Measurements from ENCODE around the gene DGKB.

Gene DGKB

GRCh38 chr7:14902589-14903067, at the start of gene DGKB:
Gene DGKB, minus strand, starts transcription at chr7:14902751.
- DNase-seq, result no peak

GRCh38 chr7:14950013-14950412, 47.5 kb upstream of the DGKB start:
- no peak for DNase-seq

- DNase-seq, result no peak
Observed at GRCh38 chr7:14938181-14938580, 35.6 kb upstream of the DGKB start.

GRCh38 chr7:14937581-14937980, 35.0 kb upstream of the DGKB start:
- DNase-seq, result no peak

- DNase-seq, result no peak
Observed at GRCh38 chr7:14936554-14936953, 34.0 kb upstream of the DGKB start.

GRCh38 chr7:14934839-14935238, 32.3 kb upstream of the DGKB start:
- no peak for DNase-seq

GRCh38 chr7:14931511-14932215, 29.1 kb upstream of the DGKB start:
- no peak for DNase-seq

GRCh38 chr7:14924398-14924797, 21.8 kb upstream of the DGKB start:
- no peak for DNase-seq

- no peak for DNase-seq
Observed at GRCh38 chr7:14911077-14911476, 8.5 kb upstream of the DGKB start.

GRCh38 chr7:14908697-14909096, 6.1 kb upstream of the DGKB start:
- no peak for DNase-seq

GRCh38 chr7:14905764-14906163, 3.2 kb upstream of the DGKB start:
- DNase-seq, result no peak

GRCh38 chr7:14900051-14900450, 2.5 kb downstream of the DGKB start:
- DNase-seq, result no peak

- no peak for DNase-seq
Observed at GRCh38 chr7:14899030-14899429, 3.5 kb downstream of the DGKB start.

GRCh38 chr7:14896461-14896860, 6.1 kb downstream of the DGKB start:
- DNase-seq, result no peak

- no peak for DNase-seq
Observed at GRCh38 chr7:14894826-14895225, 7.7 kb downstream of the DGKB start.

GRCh38 chr7:14892961-14893360, 9.6 kb downstream of the DGKB start:
- DNase-seq, result no peak

- DNase-seq, result no peak
Observed at GRCh38 chr7:14891289-14891688, 11.3 kb downstream of the DGKB start.

- DNase-seq, result no peak
Observed at GRCh38 chr7:14888962-14889361, 13.6 kb downstream of the DGKB start.

- DNase-seq, result no peak
Observed at GRCh38 chr7:14886533-14886932, 16.0 kb downstream of the DGKB start.

- no peak for DNase-seq
Observed at GRCh38 chr7:14875941-14876587, 26.5 kb downstream of the DGKB start.

- DNase-seq, result no peak
Observed at GRCh38 chr7:14871880-14872279, 30.7 kb downstream of the DGKB start.

- no peak for DNase-seq
Observed at GRCh38 chr7:14870394-14870793, 32.2 kb downstream of the DGKB start.

- DNase-seq, result no peak
Observed at GRCh38 chr7:14868937-14869336, 33.6 kb downstream of the DGKB start.

GRCh38 chr7:14861456-14861855, 41.1 kb downstream of the DGKB start:
- no peak for DNase-seq

- DNase-seq, result no peak
Observed at GRCh38 chr7:14859267-14859666, 43.3 kb downstream of the DGKB start.
